Tibial nerve (tissue), 4 donors: ENCODE results near the gene FBN1. TPM values are rescaled to one million over a fixed set of nuclear protein-coding genes. Genes with fewer than 3 reads are reported as not detected.

Experiments used
- DNase-seq, 2 donors: peaks; one replicate each; pipeline ENCODE4 v3.0.0-alpha.2; 2019; ENCODE audit warnings: low spot score in 2 of 2
- H3K27ac ChIP-seq, 4 donors: fragments of 200-600 bp; sonication (generic) in 3 of 4; one replicate each; pipeline ENCODE4 v1.5.1; 2017 to 2019; ENCODE audit warnings: mild to moderate bottlenecking in 1 of 4
- H3K27me3 ChIP-seq, 2 donors: fragments of 200-600 bp; sonication (generic) in 1 of 2; one replicate each; pipeline versions ENCODE4 v1.5.1 to v1.6.0; 2017 to 2019
- H3K36me3 ChIP-seq, 3 donors: fragments of 200-600 bp; sonication (generic); one replicate each; pipeline ENCODE4 v1.5.1; 2018 to 2019
- H3K4me1 ChIP-seq, 4 donors: fragments of 200-600 bp; sonication (generic) in 3 of 4; one replicate each; pipeline ENCODE4 v1.5.1; 2017 to 2019
- H3K4me3 ChIP-seq, 4 donors: fragments of 200-600 bp; sonication (generic) in 3 of 4; one replicate each; pipeline ENCODE4 v1.5.1; 2017 to 2019; ENCODE audit warnings: mild to moderate bottlenecking in 1 of 4, moderate library complexity in 1 of 4
- H3K9me3 ChIP-seq, 4 donors: fragments of 200-600 bp; sonication (generic) in 3 of 4; one replicate each; pipeline ENCODE4 v1.5.1; 2017 to 2019
- CTCF ChIP-seq, 5 experiments: fragments of 200-600 bp in 3 of 5; fragments of 450-650 bp in 2 of 5; sonication (generic) in 3 of 5; IDR thresholded peaks; one replicate each; pipeline ENCODE4 v1.5.1; 2016 to 2019; ENCODE audit warnings: antibody characterized with exemption in 5 of 5, mild to moderate bottlenecking in 3 of 5, moderate library complexity in 2 of 5
- EP300 ChIP-seq, 2 donors: sonication (generic); formaldehyde crosslinking; IDR thresholded peaks; one replicate each; pipeline ENCODE4 v1.6.1; 2017; ENCODE audit warnings: antibody characterized with exemption in 2 of 2, mild to moderate bottlenecking in 1 of 2
- POLR2A ChIP-seq, 2 donors: fragments of 450-650 bp; IDR thresholded peaks; one replicate each; pipeline ENCODE4 v1.6.1; 2017; ENCODE audit warnings: antibody characterized with exemption in 2 of 2, mild to moderate bottlenecking in 2 of 2, moderate library complexity in 2 of 2
- WGBS, 2 donors: methylation state at CpG; one replicate each; pipeline ENCODE4 v1.1.5; 2018; 5-methylcytosine and 5-hydroxymethylcytosine counted together
- total RNA-seq, 4 donors: library from RNA; depleted of rRNA; stranded (reverse); fragments of >200 nt; gene quantifications; one replicate each; pipeline ENCODE4 v1.1.0, GENCODE V29; 2016

Gene FBN1
- total RNA-seq, 4 donors from 2014 or later, result 144 to 293 (median 234) TPM

- Histone ChIP-seq H3K4me3 (no peak overlapping the region), H3K27me3 (no peaks in the 10 kb centered on the region), H3K4me1 (no peaks in the 10 kb centered on the region), H3K27ac (peak overlapping the region in 1 of 4 donors; percentile 8), H3K9me3 (no peaks in the 10 kb centered on the region), H3K36me3 (peaks cover 0 to 98% (median 8%) of the 10 kb centered on the region in 3 donors)
- TF ChIP-seq CTCF (IDR thresholded peaks at IDR 0.05) (no peak), POLR2A (IDR thresholded peaks at IDR 0.05) (no peak), EP300 (IDR thresholded peaks at IDR 0.05) (no peak)
- DNase-seq, result no peak
- WGBS, 2 donors, result 71 to 87% methylated on average over 2 of the region's 2 CpGs
Observed at GRCh38 chr15:48486228-48486627, 159.3 kb downstream of the FBN1 start.

GRCh38 chr15:48481802-48482201 is 163.7 kb downstream of the FBN1 start:
- 62 to 69% methylated on average over 2 of the region's 2 CpGs for WGBS, 2 donors
- Histone ChIP-seq H3K9me3 (no peaks in the 10 kb centered on the region), H3K4me1 (peaks cover 0 to 35% (median 8%) of the 10 kb centered on the region in 4 donors), H3K27me3 (no peaks in the 10 kb centered on the region), H3K4me3 (no peak overlapping the region), H3K27ac (peak overlapping the region in 1 of 4 donors; percentile 85), H3K36me3 (peaks cover 0 to 65% (median 4%) of the 10 kb centered on the region in 3 donors)
- DNase-seq, result no peak
- TF ChIP-seq CTCF (IDR thresholded peaks at IDR 0.05) (no peak), EP300 (IDR thresholded peaks at IDR 0.05) (no peak), POLR2A (IDR thresholded peaks at IDR 0.05) (no peak)

GRCh38 chr15:48479751-48480150 is 165.8 kb downstream of the FBN1 start:
- DNase-seq, result no peak
- H3K4me3 ChIP-seq, result no peak overlapping the region
- H3K9me3 ChIP-seq, result no peaks in the 10 kb centered on the region
- peaks cover 0 to 44% (median 4%) of the 10 kb centered on the region in 3 donors for H3K36me3 ChIP-seq
- TF ChIP-seq EP300 (IDR thresholded peaks at IDR 0.05) (no peak), POLR2A (IDR thresholded peaks at IDR 0.05) (no peak), CTCF (IDR thresholded peaks at IDR 0.05) (no peak)
- H3K27me3 ChIP-seq, result no peaks in the 10 kb centered on the region
- peaks cover 0 to 35% (median 8%) of the 10 kb centered on the region in 4 donors for H3K4me1 ChIP-seq
- peak overlapping the region; percentile 28 to 85 (median 66) for H3K27ac ChIP-seq
- 57 to 70% methylated on average over 2 of the region's 2 CpGs for WGBS, 2 donors

GRCh38 chr15:48478581-48478980 is 166.9 kb downstream of the FBN1 start:
- WGBS, 2 donors, result 25 to 44% methylated on average over 2 of the region's 2 CpGs
- Histone ChIP-seq H3K27me3 (no peaks in the 10 kb centered on the region), H3K27ac (peak overlapping the region; percentile 16 to 85 (median 66)), H3K36me3 (peaks cover 0 to 41% (median 2%) of the 10 kb centered on the region in 3 donors), H3K4me1 (peaks cover 0 to 35% (median 8%) of the 10 kb centered on the region in 4 donors), H3K9me3 (no peaks in the 10 kb centered on the region), H3K4me3 (no peak overlapping the region)
- TF ChIP-seq POLR2A (IDR thresholded peaks at IDR 0.05) (no peak), EP300 (IDR thresholded peaks at IDR 0.05) (peak; percentile 25 to 68)
- no peak for DNase-seq

- peaks cover 0 to 41% (median 0%) of the 10 kb centered on the region in 3 donors for H3K36me3 ChIP-seq
- H3K4me3 ChIP-seq, result no peak overlapping the region
- DNase-seq, result no peak
- H3K9me3 ChIP-seq, result no peaks in the 10 kb centered on the region
- H3K27me3 ChIP-seq, result no peaks in the 10 kb centered on the region
- TF ChIP-seq POLR2A (IDR thresholded peaks at IDR 0.05) (no peak), EP300 (IDR thresholded peaks at IDR 0.05) (no peak)
- H3K4me1 ChIP-seq, result peaks cover 0 to 35% (median 8%) of the 10 kb centered on the region in 4 donors
- peak overlapping the region; percentile 16 to 85 (median 66) for H3K27ac ChIP-seq
- 57 to 63% methylated on average over 6 of the region's 6 CpGs for WGBS, 2 donors
Observed at GRCh38 chr15:48477795-48478360, 167.6 kb downstream of the FBN1 start.

GRCh38 chr15:48475600-48476395 is 169.7 kb downstream of the FBN1 start:
- no peaks in the 10 kb centered on the region for H3K27me3 ChIP-seq
- H3K27ac ChIP-seq, result peak overlapping the region in 2 of 4 donors; percentile 83 to 85
- no peak for DNase-seq
- WGBS, 2 donors, result 97 to 98% methylated on average over 2 of the region's 2 CpGs
- H3K36me3 ChIP-seq, result peaks cover 0 to 43% (median 0%) of the 10 kb centered on the region in 3 donors
- H3K4me3 ChIP-seq, result no peak overlapping the region
- H3K4me1 ChIP-seq, result peaks cover 0 to 35% (median 8%) of the 10 kb centered on the region in 4 donors
- TF ChIP-seq EP300 (IDR thresholded peaks at IDR 0.05) (no peak), POLR2A (IDR thresholded peaks at IDR 0.05) (no peak), CTCF (IDR thresholded peaks at IDR 0.05) (no peak)
- H3K9me3 ChIP-seq, result no peaks in the 10 kb centered on the region
